ENCODE measurements around the gene HINT2. TPM values are rescaled to one million over a fixed set of nuclear protein-coding genes. Genes with fewer than 3 reads are reported as not detected.

Gene HINT2
- total RNA-seq, 2 donors from 2014 or later, result 38.6 to 39.7 TPM

GRCh38 chr9:35801328-35802128, 13.3 kb downstream of the HINT2 start:
- intact Hi-C loops (cut with DNase I), result no loop called here
- Histone ChIP-seq H3K27me3 (replicated peaks; ENCODE audit: insufficient read depth) (no peaks in the 10 kb centered on the region), H3K4me3 (no peak overlapping the region), H3K36me3 (no peaks in the 10 kb centered on the region), H3K4me1 (replicated peaks) (no peaks in the 10 kb centered on the region), H3K27ac (no peak overlapping the region), H3K9me3 (no peaks in the 10 kb centered on the region)
- WGBS, result 92% methylated on average over 13 of the region's 13 CpGs
- no peak for DNase-seq (ENCODE audit: low spot score)
- TF ChIP-seq POLR2A (IDR thresholded peaks at IDR 0.05), result no peak
- TF ChIP-seq CTCF (IDR thresholded peaks at IDR 0.05), result no peak
- no peak for TF ChIP-seq POLR2AphosphoS5 (IDR thresholded peaks at IDR 0.05)

- no peak for DNase-seq (ENCODE audit: low spot score)
- Histone ChIP-seq H3K4me3 (no peak overlapping the region), H3K9me3 (no peaks in the 10 kb centered on the region), H3K36me3 (no peaks in the 10 kb centered on the region), H3K27me3 (replicated peaks; ENCODE audit: insufficient read depth) (no peaks in the 10 kb centered on the region), H3K27ac (no peak overlapping the region), H3K4me1 (replicated peaks) (no peaks in the 10 kb centered on the region)
- intact Hi-C loops (cut with DNase I), result no loop called here
- TF ChIP-seq POLR2AphosphoS5 (IDR thresholded peaks at IDR 0.05) (no peak), CTCF (IDR thresholded peaks at IDR 0.05) (no peak), POLR2A (IDR thresholded peaks at IDR 0.05) (no peak)
- WGBS, result 86% methylated on average over 7 of the region's 7 CpGs
Measured at GRCh38 chr9:35800530-35800929, 14.3 kb downstream of the HINT2 start.

GRCh38 chr9:35798658-35799374, 16.0 kb downstream of the HINT2 start:
- H3K36me3 ChIP-seq, result no peaks in the 10 kb centered on the region
- 87% methylated on average over 4 of the region's 4 CpGs for WGBS
- no peak for DNase-seq (ENCODE audit: low spot score)
- no peak for TF ChIP-seq CTCF (IDR thresholded peaks at IDR 0.05)
- no peak for TF ChIP-seq POLR2A (IDR thresholded peaks at IDR 0.05)
- H3K27me3 ChIP-seq (replicated peaks; ENCODE audit: insufficient read depth), result no peaks in the 10 kb centered on the region
- no peak overlapping the region for H3K4me3 ChIP-seq
- no peaks in the 10 kb centered on the region for H3K9me3 ChIP-seq
- intact Hi-C loops (cut with DNase I), result no loop called here
- no peak overlapping the region for H3K27ac ChIP-seq
- no peaks in the 10 kb centered on the region for H3K4me1 ChIP-seq (replicated peaks)

- WGBS, result 71% methylated on average over 6 of the region's 6 CpGs
- H3K27ac ChIP-seq, result no peak overlapping the region
- no peak for DNase-seq (ENCODE audit: low spot score)
- intact Hi-C loops (cut with DNase I), result no loop called here
- H3K27me3 ChIP-seq (replicated peaks; ENCODE audit: insufficient read depth), result no peaks in the 10 kb centered on the region
- H3K9me3 ChIP-seq, result no peaks in the 10 kb centered on the region
- H3K4me3 ChIP-seq, result no peak overlapping the region
- no peaks in the 10 kb centered on the region for H3K4me1 ChIP-seq (replicated peaks)
- no peaks in the 10 kb centered on the region for H3K36me3 ChIP-seq
- TF ChIP-seq CTCF (IDR thresholded peaks at IDR 0.05) (no peak), POLR2AphosphoS5 (IDR thresholded peaks at IDR 0.05) (no peak), POLR2A (IDR thresholded peaks at IDR 0.05) (no peak)
Measured at GRCh38 chr9:35797311-35798109, 17.3 kb downstream of the HINT2 start.

Data from prostate gland (tissue), 2 donors.